ENCODE data around the gene TTLL3.
"Not testable (repeated sequence)": the region's sequence is repeated elsewhere in the genome, so short reads cannot be mapped to it uniquely, and the experiment has no call there.

The TTLL3 gene, protein sequence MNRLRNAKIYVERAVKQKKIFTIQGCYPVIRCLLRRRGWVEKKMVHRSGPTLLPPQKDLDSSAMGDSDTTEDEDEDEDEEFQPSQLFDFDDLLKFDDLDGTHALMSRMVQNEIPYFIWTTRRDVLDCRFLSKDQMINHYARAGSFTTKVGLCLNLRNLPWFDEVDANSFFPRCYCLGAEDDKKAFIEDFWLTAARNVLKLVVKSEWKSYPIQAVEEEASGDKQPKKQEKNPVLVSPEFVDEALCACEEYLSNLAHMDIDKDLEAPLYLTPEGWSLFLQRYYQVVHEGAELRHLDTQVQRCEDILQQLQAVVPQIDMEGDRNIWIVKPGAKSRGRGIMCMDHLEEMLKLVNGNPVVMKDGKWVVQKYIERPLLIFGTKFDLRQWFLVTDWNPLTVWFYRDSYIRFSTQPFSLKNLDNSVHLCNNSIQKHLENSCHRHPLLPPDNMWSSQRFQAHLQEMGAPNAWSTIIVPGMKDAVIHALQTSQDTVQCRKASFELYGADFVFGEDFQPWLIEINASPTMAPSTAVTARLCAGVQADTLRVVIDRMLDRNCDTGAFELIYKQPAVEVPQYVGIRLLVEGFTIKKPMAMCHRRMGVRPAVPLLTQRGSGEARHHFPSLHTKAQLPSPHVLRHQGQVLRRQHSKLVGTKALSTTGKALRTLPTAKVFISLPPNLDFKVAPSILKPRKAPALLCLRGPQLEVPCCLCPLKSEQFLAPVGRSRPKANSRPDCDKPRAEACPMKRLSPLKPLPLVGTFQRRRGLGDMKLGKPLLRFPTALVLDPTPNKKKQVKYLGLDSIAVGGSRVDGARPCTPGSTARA

DNA sequence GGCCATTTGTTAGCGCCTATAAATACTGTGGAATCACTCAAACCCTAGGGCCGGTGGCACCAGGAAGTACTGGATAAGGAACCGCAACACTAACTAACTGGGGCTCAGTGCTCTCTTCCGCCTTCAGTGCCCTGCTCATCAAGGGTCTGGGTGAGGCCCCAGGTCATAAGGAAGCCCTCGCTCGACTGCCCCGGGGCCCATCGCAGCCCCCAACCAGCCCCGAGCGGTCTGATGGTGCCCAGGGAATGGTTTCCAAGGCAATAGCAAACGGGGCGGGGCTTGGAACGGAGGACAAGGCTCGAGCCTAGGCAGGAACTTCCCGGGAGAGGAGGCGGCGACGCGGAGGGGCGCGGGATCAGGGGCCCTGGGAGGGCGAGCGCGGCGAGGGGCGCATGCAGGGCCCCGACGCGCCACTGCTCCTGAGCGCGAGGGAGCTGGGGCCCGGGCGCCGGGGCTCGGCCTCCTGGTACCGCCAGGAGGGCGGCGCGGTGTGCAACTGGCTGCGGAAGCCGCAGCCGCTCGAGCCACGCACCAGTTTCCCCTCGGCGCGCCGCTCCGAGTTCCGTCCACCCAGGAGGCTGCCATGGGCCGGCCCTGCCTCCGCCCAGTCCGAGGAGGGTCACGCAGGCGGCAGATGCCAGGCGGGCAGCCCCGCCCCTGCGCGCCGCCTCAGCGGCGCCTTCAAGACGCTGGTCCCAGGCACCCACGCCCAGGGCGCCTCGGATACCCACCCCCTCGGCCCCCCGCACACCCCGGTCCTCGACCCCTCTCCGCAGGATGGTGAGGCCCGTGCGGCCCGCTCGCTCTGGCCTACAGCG lies at the start of gene TTLL3:
Gene TTLL3 (plus strand): TSS at position 648 of the 818 bp plus-strand sequence. CDS start 400 bp downstream, outside the sequence.
- DNase-seq (ENCODE audit: low read depth) = no peak

GRCh38 chr3:9760779-9761505 lies 49.1 kb upstream of the TTLL3 start:
- no peak for DNase-seq (ENCODE audit: low read depth)

DNA sequence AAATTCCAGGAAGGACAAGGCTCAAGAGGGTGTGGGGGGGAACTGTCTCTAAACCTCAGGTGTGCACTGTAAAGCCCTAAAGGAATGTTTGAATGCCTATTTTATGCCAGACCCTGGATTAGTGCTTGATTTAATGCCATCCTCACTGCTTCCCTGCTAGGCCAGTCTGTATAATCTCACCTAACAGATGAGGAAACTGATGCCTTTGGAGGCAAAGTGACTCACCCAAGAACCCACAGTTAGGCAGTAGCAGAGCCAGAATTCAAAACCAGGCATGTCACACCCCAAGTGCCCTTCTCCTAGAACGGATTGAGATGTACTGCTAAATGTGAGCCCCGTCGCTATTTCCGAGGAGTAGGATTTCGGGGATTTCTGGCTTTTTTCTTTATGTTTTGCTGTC lies 48.1 kb upstream of the TTLL3 start:
- DNase-seq (ENCODE audit: low read depth) = no peak

GRCh38 chr3:9762871-9763270 lies 47.2 kb upstream of the TTLL3 start:
- no peak for DNase-seq (ENCODE audit: low read depth)

DNA sequence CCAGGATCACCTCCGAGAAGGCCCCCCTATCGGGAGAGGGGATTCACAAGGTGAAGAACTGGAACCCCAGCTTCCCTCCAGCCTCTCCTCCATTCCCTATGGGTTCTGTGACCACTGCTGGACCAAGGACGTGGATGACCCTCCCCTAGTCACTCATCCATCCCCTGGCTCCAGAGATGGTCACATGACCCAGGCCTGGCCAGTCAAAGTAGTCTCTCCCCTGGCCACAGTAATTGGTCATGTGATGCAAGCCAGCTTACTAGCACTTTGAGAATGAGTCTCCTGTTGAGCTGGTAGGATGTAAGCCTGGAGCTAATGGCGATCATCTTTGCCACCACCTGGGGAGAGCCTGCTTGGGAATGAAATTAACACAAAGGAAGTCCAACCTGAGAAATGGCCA lies 44.2 kb upstream of the TTLL3 start:
- no peak for DNase-seq (ENCODE audit: low read depth)

DNA sequence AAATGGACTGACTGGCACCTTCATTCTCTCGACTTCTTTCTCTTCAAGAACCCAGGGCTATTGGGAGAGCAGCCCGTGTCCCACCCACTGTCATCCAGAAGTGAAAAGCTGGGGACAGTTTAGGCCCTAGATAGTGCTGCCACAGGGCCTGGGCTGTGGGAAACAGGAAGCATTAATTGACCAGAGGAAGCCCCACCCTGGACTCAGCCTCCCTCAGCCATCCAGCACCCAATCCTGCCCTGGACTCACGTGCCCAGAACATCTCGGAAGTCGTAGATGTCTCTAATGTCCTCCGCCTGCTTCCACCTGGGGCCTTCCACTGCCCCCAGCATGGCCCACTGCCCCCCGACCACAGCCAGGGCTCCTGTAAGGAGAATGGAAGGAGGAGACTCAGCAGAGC lies 42.6 kb upstream of the TTLL3 start:
- no peak for DNase-seq (ENCODE audit: low read depth)

GRCh38 chr3:9768141-9768775 lies 41.8 kb upstream of the TTLL3 start:
- no peak for DNase-seq (ENCODE audit: low read depth)

GRCh38 chr3:9769012-9769411 lies 41.0 kb upstream of the TTLL3 start:
- DNase-seq (ENCODE audit: low read depth) = no peak

GRCh38 chr3:9769426-9770275 lies 40.4 kb upstream of the TTLL3 start, which contains the start of gene CAMK1:
Gene CAMK1 (minus strand): TSS chr3:9769947. CDS start chr3:9767749, 2,198 bp downstream.
- no peak for DNase-seq (ENCODE audit: low read depth)

DNA sequence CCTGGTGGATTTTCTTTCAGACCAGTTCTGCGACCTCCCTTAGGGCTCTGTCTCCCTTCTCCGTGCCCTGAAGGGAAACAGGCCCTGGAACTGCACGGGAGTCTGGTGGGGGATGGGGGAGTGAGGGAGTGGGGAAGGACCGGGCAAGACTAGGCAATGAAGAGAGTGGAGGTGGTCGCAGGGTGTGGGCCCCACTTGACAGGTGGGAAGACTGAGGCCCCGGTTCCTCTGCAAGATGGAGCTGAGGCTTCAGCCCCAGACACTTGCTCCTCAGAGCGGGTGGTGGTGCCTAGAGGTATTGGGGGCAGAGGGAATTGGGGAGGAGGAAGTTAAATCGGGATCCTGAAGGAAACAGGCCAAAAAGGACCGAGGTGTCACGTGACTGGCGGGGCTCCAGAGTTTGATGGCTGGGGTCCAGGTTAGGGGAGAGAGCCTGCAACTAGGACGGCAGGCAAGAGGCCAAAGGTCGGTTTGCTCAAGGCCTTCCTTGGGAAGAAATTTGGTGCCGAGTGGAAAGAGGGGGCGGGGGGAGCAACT lies 39.7 kb upstream of the TTLL3 start:
- no peak for DNase-seq (ENCODE audit: low read depth)

DNA sequence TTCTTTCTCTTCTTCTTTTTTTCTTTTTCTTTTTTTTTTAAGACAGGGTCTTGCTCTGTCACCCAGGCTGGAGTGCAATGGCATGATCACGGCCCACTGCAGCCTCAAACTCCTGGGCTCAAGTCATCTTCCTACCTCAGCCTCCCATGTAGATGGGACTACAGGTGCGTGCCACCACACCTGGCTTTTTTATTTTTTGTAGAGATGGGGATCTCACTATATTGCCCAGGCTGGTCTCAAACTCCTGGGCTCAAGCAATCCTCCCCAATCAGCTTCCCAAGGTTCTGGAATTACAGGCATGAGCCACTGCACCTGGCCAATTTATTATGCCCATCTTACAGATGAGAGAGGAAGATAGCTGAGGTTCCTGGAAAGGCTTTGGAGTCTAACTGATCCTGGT lies 39.1 kb upstream of the TTLL3 start:
- not testable (repeated sequence) for DNase-seq (ENCODE audit: low read depth)

DNA sequence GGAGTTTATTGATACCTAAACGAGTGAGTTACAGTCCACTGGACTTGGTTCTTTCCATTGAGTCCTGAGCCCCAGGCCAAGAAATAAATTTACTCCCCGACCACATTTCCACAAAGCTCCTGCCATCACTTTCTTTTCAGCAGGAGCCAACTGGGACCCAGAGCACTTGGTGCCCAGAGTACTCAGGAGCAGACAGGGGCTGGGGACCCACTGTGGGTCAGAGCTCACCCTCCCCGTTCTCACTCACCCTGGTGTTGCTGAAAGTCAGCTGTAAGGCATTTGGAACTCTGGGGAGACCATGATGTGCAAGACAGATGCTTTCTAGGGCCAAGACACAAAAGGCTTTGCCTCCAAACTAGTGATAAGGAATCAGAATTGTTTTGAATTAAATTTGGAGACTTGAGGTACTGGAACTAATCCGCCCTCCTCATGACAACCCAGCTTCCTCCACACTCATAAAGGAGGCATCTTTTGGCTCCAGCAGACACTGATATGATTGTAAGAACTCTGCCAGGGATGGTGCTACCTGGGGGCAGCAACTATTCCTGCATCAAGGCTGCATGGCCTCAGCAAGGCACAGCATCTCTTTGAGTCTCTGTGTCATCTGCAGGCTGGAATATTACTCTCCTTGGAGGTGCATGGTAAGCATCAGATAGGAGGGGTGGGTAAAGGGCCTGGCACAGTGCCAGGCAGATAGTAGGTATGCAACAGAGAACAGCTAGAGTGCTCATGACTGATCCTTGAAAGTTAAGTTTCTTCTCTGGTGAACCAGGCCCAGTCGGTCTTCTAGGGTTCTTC lies 33.0 kb upstream of the TTLL3 start:
- no peak for DNase-seq (ENCODE audit: low read depth)

DNA sequence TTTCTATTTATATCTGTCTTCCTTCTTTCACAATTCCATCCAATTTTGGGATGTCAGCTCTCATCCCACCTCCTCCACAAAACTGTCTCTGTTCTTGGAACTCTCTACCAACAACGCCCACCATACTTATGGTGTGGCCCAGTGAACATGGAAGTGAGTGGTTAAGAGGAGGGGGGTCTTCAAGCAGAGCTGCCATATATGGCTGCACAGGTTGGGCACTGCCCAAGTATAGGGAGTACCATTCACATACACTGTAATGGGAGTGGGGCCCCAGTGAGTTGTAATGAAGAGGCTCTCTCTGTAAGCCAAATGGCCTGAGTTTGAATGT lies 32.4 kb upstream of the TTLL3 start:
- no peak for DNase-seq (ENCODE audit: low read depth)

DNA sequence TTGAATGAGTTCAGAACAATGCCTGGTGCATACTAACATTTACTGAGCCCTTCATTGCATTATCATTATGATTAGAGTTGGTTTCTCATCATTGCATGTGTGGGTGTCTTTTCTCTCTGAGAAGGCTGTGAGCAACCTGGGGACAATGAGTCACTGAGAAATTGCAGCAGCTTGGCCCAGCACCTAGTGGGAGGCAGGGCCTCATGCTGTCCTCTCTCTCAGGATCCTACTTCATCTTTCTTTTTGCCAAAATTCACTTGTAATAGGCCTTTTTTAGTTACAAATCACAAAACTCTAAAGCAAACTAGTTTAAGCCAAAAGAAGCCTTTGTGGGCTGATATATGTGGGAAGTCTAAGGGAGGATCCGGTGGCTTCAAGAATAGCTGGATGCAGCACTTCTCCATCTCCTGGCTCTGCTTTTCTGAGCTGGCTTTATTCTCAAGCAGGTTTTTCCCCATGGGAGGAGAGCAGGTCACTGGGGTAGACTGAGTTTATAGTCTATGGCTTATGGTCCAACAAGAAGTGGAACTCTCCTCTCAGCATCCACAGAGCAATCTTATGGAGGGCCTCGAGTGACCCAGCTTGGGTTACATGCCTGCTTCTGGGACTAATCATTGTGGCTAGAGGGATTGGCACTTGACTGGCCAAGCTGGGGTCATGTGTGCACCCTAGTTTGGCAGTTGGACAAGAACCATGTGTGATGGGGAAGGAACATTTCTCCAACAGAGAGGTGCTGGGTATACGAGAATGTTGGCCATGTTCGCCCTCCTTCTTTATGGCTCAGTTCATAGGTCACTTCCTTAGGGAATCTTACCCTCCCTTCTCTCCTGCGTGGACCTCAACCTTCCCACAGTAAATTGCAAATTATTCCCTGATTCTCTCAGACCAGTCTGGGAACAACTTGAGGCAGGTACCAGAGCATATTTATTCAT lies 31.7 kb upstream of the TTLL3 start:
- DNase-seq (ENCODE audit: low read depth) = peak; percentile 38

DNA sequence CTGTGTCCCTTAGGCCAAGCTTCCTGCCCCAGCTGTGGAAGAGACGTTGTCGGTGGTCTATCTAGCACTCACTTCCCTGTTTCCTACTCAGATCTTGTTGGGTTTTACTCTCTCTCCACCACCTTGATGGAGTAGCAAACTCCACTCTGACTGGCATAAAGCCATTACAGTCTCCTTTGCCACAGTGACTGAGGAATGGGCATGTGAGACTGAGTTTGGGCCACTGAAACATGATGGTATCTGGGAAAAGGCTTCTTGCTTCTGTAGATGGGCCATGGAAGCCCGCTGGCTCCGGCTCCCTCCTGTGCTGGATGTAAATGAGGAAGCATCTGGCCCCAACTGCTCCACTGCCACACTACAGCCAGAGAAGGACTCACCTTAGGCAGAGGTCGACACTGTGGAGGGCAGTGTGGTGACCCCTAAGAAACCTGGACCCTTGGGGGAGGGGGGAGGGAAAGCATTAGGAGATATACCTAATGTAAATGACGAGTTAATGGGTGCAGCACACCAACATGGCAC lies 30.9 kb upstream of the TTLL3 start:
- DNase-seq (ENCODE audit: low read depth) = no peak

GRCh38 chr3:9779721-9780457 lies 30.2 kb upstream of the TTLL3 start:
- peak; percentile 14 for DNase-seq (ENCODE audit: low read depth)

GRCh38 chr3:9780458-9780812 lies 29.6 kb upstream of the TTLL3 start:
- DNase-seq (ENCODE audit: low read depth) = no peak
